GM19397 (cell line): ENCODE measurements around the gene SLC1A2.
"Not testable (repeated sequence)": the region's sequence is repeated elsewhere in the genome, so short reads cannot be mapped to it uniquely, and the experiment has no call there.

ENCODE experiments used
- ATAC-seq: cut with Tn5 transposase; IDR thresholded peaks from one replicate; pipeline ENCODE4 v1.9.1; 2021; ENCODE audit warnings: mild to moderate bottlenecking, moderate library complexity; ENCODE audit not compliant: unreplicated experiment

Gene SLC1A2

GRCh38 chr11:35231076-35231860 lies 188.1 kb downstream of the SLC1A2 start:
- ATAC-seq, result no peak

GRCh38 chr11:35230388-35230787 lies 189.0 kb downstream of the SLC1A2 start:
- ATAC-seq, result no peak

GRCh38 chr11:35228328-35228725 lies 191.0 kb downstream of the SLC1A2 start:
- ATAC-seq, result no peak

GRCh38 chr11:35227576-35228327 lies 191.6 kb downstream of the SLC1A2 start:
- no peak for ATAC-seq

GRCh38 chr11:35226756-35227155 lies 192.6 kb downstream of the SLC1A2 start:
- ATAC-seq, result not testable (repeated sequence)

- no peak for ATAC-seq
Observed at GRCh38 chr11:35225946-35226520, 193.3 kb downstream of the SLC1A2 start.

- ATAC-seq, result no peak
Observed at GRCh38 chr11:35223991-35224390, 195.4 kb downstream of the SLC1A2 start.

GRCh38 chr11:35223371-35223796 lies 196.0 kb downstream of the SLC1A2 start:
- no peak for ATAC-seq

GRCh38 chr11:35218956-35219355 lies 200.4 kb downstream of the SLC1A2 start:
- no peak for ATAC-seq

GRCh38 chr11:35216962-35217678 lies 202.2 kb downstream of the SLC1A2 start:
- ATAC-seq, result no peak

GRCh38 chr11:35215945-35216344 lies 203.4 kb downstream of the SLC1A2 start:
- no peak for ATAC-seq

- ATAC-seq, result no peak
Observed at GRCh38 chr11:35214792-35215193, 204.6 kb downstream of the SLC1A2 start.

- no peak for ATAC-seq
Observed at GRCh38 chr11:35214226-35214770, 205.1 kb downstream of the SLC1A2 start.

- ATAC-seq, result no peak
Observed at GRCh38 chr11:35211952-35212351, 207.4 kb downstream of the SLC1A2 start.

- no peak for ATAC-seq
Observed at GRCh38 chr11:35210876-35211546, 208.3 kb downstream of the SLC1A2 start.

- ATAC-seq, result no peak
Observed at GRCh38 chr11:35208795-35209194, 210.6 kb downstream of the SLC1A2 start.

GRCh38 chr11:35207471-35208403 lies 211.6 kb downstream of the SLC1A2 start:
- ATAC-seq, result no peak

GRCh38 chr11:35206616-35207015 lies 212.7 kb downstream of the SLC1A2 start:
- no peak for ATAC-seq

GRCh38 chr11:35204614-35205013 lies 214.7 kb downstream of the SLC1A2 start:
- ATAC-seq, result no peak
